GM19025 (cell line): Measurements from ENCODE around the gene RIC8B.

Experiments used
- ATAC-seq: cut with Tn5 transposase; IDR thresholded peaks from one replicate; pipeline ENCODE4 v1.9.1; 2021; ENCODE audit warnings: mild to moderate bottlenecking, low read depth, moderate library complexity; ENCODE audit not compliant: unreplicated experiment

The RIC8B gene

GRCh38 chr12:106757623-106758348 lies 16.7 kb upstream of the RIC8B start:
- ATAC-seq = no peak

GRCh38 chr12:106758349-106759110 lies 16.0 kb upstream of the RIC8B start:
- ATAC-seq = no peak

GRCh38 chr12:106759526-106760183 lies 14.8 kb upstream of the RIC8B start:
- ATAC-seq = peak; percentile 18

- peak; percentile 95 for ATAC-seq
Measured at GRCh38 chr12:106760184-106760531, 14.3 kb upstream of the RIC8B start.

- ATAC-seq = no peak
Measured at GRCh38 chr12:106764220-106764619, 10.3 kb upstream of the RIC8B start.

- no peak for ATAC-seq
Measured at GRCh38 chr12:106764738-106765137, 9.7 kb upstream of the RIC8B start.

GRCh38 chr12:106766393-106766826 lies 8.1 kb upstream of the RIC8B start:
- ATAC-seq = no peak

- no peak for ATAC-seq
Measured at GRCh38 chr12:106767206-106767605, 7.3 kb upstream of the RIC8B start.

- no peak for ATAC-seq
Measured at GRCh38 chr12:106767954-106768822, 6.3 kb upstream of the RIC8B start.

GRCh38 chr12:106769078-106769477 lies 5.4 kb upstream of the RIC8B start:
- ATAC-seq = no peak

GRCh38 chr12:106769546-106769945 lies 4.9 kb upstream of the RIC8B start:
- ATAC-seq = no peak

GRCh38 chr12:106771425-106771824 lies 3.1 kb upstream of the RIC8B start:
- no peak for ATAC-seq

GRCh38 chr12:106773286-106774004 lies 1.0 kb upstream of the RIC8B start:
- ATAC-seq = no peak

- ATAC-seq = no peak
Measured at GRCh38 chr12:106774808-106775524, 484 bp downstream of the RIC8B start.

GRCh38 chr12:106776897-106777296 lies 2.4 kb downstream of the RIC8B start:
- no peak for ATAC-seq

GRCh38 chr12:106780010-106780631 lies 5.6 kb downstream of the RIC8B start:
- no peak for ATAC-seq

GRCh38 chr12:106782619-106783018 lies 8.1 kb downstream of the RIC8B start:
- ATAC-seq = no peak

GRCh38 chr12:106783515-106783914 lies 9.0 kb downstream of the RIC8B start:
- ATAC-seq = no peak

GRCh38 chr12:106790020-106790419 lies 15.5 kb downstream of the RIC8B start:
- no peak for ATAC-seq
